ENCODE results near the gene PRKG1.

DNA sequence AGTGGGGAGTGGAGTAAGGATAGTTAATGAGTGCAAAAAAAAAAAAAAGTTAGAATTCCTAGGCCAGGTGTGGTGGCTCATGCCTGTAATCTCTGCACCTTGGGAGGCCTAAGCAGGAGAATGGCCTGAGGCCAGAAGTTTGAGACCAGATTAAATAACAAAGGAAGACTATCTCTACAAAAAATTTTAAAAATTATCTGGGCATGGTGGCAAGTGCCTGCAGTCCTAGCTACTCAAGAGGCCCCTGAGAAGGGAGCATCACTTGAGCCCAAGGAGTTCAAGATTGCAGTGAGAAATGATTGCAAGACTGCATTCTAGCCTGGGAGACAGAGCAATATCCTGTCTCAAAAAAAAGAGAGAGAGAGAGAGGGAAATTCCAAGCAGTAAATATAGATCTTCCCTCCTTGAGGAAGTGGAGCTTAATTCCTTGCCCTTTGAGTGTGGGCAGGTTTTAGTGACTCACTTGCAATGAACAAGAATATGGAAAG, 644.6 kb downstream of the PRKG1 start:
- TF ChIP-seq, protein P1, sequence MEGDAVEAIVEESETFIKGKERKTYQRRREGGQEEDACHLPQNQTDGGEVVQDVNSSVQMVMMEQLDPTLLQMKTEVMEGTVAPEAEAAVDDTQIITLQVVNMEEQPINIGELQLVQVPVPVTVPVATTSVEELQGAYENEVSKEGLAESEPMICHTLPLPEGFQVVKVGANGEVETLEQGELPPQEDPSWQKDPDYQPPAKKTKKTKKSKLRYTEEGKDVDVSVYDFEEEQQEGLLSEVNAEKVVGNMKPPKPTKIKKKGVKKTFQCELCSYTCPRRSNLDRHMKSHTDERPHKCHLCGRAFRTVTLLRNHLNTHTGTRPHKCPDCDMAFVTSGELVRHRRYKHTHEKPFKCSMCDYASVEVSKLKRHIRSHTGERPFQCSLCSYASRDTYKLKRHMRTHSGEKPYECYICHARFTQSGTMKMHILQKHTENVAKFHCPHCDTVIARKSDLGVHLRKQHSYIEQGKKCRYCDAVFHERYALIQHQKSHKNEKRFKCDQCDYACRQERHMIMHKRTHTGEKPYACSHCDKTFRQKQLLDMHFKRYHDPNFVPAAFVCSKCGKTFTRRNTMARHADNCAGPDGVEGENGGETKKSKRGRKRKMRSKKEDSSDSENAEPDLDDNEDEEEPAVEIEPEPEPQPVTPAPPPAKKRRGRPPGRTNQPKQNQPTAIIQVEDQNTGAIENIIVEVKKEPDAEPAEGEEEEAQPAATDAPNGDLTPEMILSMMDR (IDR thresholded peaks at IDR 0.05) = no peak
- no peak for TF ChIP-seq POLR2A (IDR thresholded peaks at IDR 0.05)
